Measurements from ENCODE around the gene CFAP299. TPM values are rescaled to one million over a fixed set of nuclear protein-coding genes. Genes with fewer than 3 reads are reported as not detected.

CFAP299 gene
- total and polyA plus RNA-seq, 7 donors: 1.4 TPM; not detected in 6

DNA sequence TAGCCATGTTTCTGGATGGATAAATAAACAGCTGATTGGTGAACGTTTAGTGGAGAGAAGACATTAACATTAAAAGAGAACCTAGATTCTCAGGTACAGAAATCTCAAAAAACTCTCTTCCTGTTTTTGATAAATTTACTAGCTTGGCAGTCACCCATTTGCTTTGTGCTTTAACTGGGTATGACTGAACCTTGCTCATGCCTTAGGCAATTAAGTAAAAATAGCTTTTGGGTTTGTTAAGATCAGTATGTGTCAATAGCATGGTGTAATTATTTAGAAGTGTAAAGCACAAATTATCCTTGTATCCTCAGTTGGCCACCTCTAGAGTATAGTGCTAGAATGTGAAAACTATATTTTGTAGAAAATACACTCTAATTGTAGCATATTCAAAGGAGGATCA, 200.0 kb downstream of the CFAP299 start:
- TF ChIP-seq POLR2A (IDR thresholded peaks at IDR 0.05): no peak
- TF ChIP-seq POLR2AphosphoS5 (IDR thresholded peaks at IDR 0.05): no peak
- TF ChIP-seq, protein P1, sequence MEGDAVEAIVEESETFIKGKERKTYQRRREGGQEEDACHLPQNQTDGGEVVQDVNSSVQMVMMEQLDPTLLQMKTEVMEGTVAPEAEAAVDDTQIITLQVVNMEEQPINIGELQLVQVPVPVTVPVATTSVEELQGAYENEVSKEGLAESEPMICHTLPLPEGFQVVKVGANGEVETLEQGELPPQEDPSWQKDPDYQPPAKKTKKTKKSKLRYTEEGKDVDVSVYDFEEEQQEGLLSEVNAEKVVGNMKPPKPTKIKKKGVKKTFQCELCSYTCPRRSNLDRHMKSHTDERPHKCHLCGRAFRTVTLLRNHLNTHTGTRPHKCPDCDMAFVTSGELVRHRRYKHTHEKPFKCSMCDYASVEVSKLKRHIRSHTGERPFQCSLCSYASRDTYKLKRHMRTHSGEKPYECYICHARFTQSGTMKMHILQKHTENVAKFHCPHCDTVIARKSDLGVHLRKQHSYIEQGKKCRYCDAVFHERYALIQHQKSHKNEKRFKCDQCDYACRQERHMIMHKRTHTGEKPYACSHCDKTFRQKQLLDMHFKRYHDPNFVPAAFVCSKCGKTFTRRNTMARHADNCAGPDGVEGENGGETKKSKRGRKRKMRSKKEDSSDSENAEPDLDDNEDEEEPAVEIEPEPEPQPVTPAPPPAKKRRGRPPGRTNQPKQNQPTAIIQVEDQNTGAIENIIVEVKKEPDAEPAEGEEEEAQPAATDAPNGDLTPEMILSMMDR (IDR thresholded peaks at IDR 0.05): no peak
- TF ChIP-seq EP300 (IDR thresholded peaks at IDR 0.05): no peak
- no peak for DNase-seq
- 43 to 82% methylated on average over 1 of the region's 1 CpG for WGBS, 2 donors
- no peaks in the 10 kb centered on the region for H3K36me3 ChIP-seq
- peaks cover 0 to 8% (median 0%) of the 10 kb centered on the region in 4 donors for H3K4me1 ChIP-seq
- H3K27ac ChIP-seq: no peak overlapping the region
- no peaks in the 10 kb centered on the region for H3K9me3 ChIP-seq
- intact Hi-C loops (cut with DNase I): no loop called here
- no peak overlapping the region for H3K4me3 ChIP-seq
- no peaks in the 10 kb centered on the region for H3K27me3 ChIP-seq

DNA sequence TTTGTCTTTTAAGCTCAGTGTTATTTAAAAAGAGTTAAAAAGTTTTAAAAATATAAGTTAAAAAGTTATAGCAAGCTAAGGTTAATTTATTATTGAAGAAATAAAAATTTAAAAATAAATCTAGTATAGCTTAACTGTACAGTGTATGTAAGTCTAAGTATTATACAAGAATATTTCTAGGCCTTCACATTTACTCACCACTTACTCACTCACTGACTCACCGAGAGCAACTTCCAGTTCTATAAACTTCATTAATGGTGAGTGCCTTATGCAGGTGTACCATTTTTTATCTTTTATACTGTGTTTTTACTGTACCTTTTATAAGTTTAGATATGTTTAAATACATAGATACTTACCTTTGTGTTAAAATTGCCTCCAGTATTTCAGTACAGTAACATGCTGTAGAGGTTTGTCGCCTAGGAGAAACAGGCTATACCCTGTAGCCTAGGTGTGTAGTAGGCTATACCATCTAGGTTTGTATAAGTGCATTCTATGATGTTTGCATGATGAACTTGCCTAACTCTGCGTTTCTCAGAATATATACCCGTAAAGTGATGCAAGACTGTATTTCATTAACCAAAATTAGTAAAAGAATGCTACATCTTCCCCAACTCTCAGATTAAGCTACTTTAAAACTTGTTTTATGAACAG, 202.9 kb downstream of the CFAP299 start:
- Histone ChIP-seq H3K4me1 (peaks cover 0 to 18% (median 0%) of the 10 kb centered on the region in 4 donors), H3K9me3 (no peaks in the 10 kb centered on the region), H3K4me3 (no peak overlapping the region), H3K27me3 (no peaks in the 10 kb centered on the region), H3K27ac (no peak overlapping the region), H3K36me3 (no peaks in the 10 kb centered on the region)
- TF ChIP-seq, protein P1 (IDR thresholded peaks at IDR 0.05): no peak
- TF ChIP-seq POLR2AphosphoS5 (IDR thresholded peaks at IDR 0.05) (no peak), POLR2A (IDR thresholded peaks at IDR 0.05) (no peak), EP300 (IDR thresholded peaks at IDR 0.05) (no peak)
- 95 to 96% methylated on average over 4 of the region's 4 CpGs for WGBS, 2 donors
- no peak for DNase-seq
- intact Hi-C loops (cut with DNase I): no loop called here

DNA sequence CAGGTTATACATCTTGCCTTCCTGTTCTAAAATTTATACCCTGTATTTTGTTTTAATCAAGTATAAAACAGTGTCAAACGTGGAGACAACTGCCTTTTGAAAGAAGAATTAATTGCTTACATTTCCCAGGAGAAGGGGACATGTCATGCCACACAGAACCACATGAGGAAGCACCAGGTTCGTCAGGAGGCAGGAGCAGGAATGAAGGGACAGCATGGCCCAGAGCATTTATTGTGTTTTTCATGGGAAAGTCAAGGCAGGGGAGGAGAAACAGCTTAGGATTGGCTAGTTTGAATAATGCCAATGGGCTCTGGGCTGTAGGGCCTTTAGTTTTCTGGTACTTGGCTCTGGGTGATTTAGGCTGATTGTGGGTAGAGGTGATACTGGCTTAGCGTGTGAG, 203.7 kb downstream of the CFAP299 start:
- Histone ChIP-seq H3K9me3 (no peaks in the 10 kb centered on the region), H3K4me3 (no peak overlapping the region), H3K27ac (no peak overlapping the region), H3K4me1 (peaks cover 0 to 18% (median 0%) of the 10 kb centered on the region in 4 donors), H3K27me3 (no peaks in the 10 kb centered on the region), H3K36me3 (no peaks in the 10 kb centered on the region)
- TF ChIP-seq EP300 (IDR thresholded peaks at IDR 0.05): no peak
- TF ChIP-seq POLR2AphosphoS5 (IDR thresholded peaks at IDR 0.05): no peak
- no peak for TF ChIP-seq POLR2A (IDR thresholded peaks at IDR 0.05)
- TF ChIP-seq, protein P1 (IDR thresholded peaks at IDR 0.05): no peak
- no peak for DNase-seq
- intact Hi-C loops (cut with DNase I): no loop called here
- 82% methylated on average over 3 of the region's 3 CpGs for WGBS, 2 donors

DNA sequence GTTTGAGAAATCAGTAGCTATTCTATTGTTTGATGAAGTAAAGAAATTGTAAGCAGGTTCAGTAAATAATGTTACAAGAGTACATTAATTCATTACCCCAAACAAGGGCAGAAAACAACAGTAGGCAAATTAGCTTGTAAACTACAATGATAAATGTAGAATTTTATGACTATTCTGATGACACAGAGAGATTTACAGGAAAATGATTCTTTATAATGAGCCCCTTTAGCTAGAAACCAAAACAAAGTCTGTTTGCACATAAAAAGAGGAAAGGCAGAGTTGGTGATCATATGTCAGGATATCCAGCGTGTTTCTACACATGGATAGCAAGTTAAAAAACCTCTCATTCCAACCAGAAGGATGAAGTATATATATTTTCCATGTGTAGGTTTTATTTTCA, 204.8 kb downstream of the CFAP299 start:
- intact Hi-C loops (cut with DNase I): no loop called here
- Histone ChIP-seq H3K36me3 (no peaks in the 10 kb centered on the region), H3K4me3 (no peak overlapping the region), H3K4me1 (peaks cover 0 to 18% (median 0%) of the 10 kb centered on the region in 4 donors), H3K27me3 (no peaks in the 10 kb centered on the region), H3K27ac (no peak overlapping the region), H3K9me3 (no peaks in the 10 kb centered on the region)
- TF ChIP-seq, protein P1 (IDR thresholded peaks at IDR 0.05): no peak
- TF ChIP-seq POLR2A (IDR thresholded peaks at IDR 0.05) (no peak), POLR2AphosphoS5 (IDR thresholded peaks at IDR 0.05) (no peak)
- no peak for DNase-seq
- 65 to 82% methylated on average over 1 of the region's 1 CpG for WGBS, 2 donors
